Tibial nerve (tissue), 4 donors: ENCODE data around the gene GTF2H4. TPM values are rescaled to one million over a fixed set of nuclear protein-coding genes. Genes with fewer than 3 reads are reported as not detected.

Experiments used
- DNase-seq, 2 donors: peaks; one replicate each; pipeline ENCODE4 v3.0.0-alpha.2; 2019; ENCODE audit warnings: low spot score in 2 of 2
- H3K27ac ChIP-seq, 4 donors: fragments of 200-600 bp; sonication (generic) in 3 of 4; one replicate each; pipeline ENCODE4 v1.5.1; 2017 to 2019; ENCODE audit warnings: mild to moderate bottlenecking in 1 of 4
- H3K27me3 ChIP-seq, 2 donors: fragments of 200-600 bp; sonication (generic) in 1 of 2; one replicate each; pipeline versions ENCODE4 v1.5.1 to v1.6.0; 2017 to 2019
- H3K36me3 ChIP-seq, 3 donors: fragments of 200-600 bp; sonication (generic); one replicate each; pipeline ENCODE4 v1.5.1; 2018 to 2019
- H3K4me1 ChIP-seq, 4 donors: fragments of 200-600 bp; sonication (generic) in 3 of 4; one replicate each; pipeline ENCODE4 v1.5.1; 2017 to 2019
- H3K4me3 ChIP-seq, 4 donors: fragments of 200-600 bp; sonication (generic) in 3 of 4; one replicate each; pipeline ENCODE4 v1.5.1; 2017 to 2019; ENCODE audit warnings: mild to moderate bottlenecking in 1 of 4, moderate library complexity in 1 of 4
- H3K9me3 ChIP-seq, 4 donors: fragments of 200-600 bp; sonication (generic) in 3 of 4; one replicate each; pipeline ENCODE4 v1.5.1; 2017 to 2019
- EP300 ChIP-seq, 2 donors: sonication (generic); formaldehyde crosslinking; IDR thresholded peaks; one replicate each; pipeline ENCODE4 v1.6.1; 2017; ENCODE audit warnings: antibody characterized with exemption in 2 of 2, mild to moderate bottlenecking in 1 of 2
- POLR2A ChIP-seq, 2 donors: fragments of 450-650 bp; IDR thresholded peaks; one replicate each; pipeline ENCODE4 v1.6.1; 2017; ENCODE audit warnings: antibody characterized with exemption in 2 of 2, mild to moderate bottlenecking in 2 of 2, moderate library complexity in 2 of 2
- WGBS, 2 donors: methylation state at CpG; one replicate each; pipeline ENCODE4 v1.1.5; 2018; 5-methylcytosine and 5-hydroxymethylcytosine counted together
- total RNA-seq, 4 donors: library from RNA; depleted of rRNA; stranded (reverse); fragments of >200 nt; gene quantifications; one replicate each; pipeline ENCODE4 v1.1.0, GENCODE V29; 2016
- TF ChIP-seq, protein P1 (sequence below), 5 experiments: fragments of 200-600 bp in 3 of 5; fragments of 450-650 bp in 2 of 5; sonication (generic) in 3 of 5; IDR thresholded peaks; one replicate each; pipeline ENCODE4 v1.5.1; 2016 to 2019; ENCODE audit warnings: antibody characterized with exemption in 5 of 5, mild to moderate bottlenecking in 3 of 5, moderate library complexity in 2 of 5

The GTF2H4 gene
- total RNA-seq, 4 donors from 2014 or later: 2.2 to 25.2 (median 10.1) TPM

DNA sequence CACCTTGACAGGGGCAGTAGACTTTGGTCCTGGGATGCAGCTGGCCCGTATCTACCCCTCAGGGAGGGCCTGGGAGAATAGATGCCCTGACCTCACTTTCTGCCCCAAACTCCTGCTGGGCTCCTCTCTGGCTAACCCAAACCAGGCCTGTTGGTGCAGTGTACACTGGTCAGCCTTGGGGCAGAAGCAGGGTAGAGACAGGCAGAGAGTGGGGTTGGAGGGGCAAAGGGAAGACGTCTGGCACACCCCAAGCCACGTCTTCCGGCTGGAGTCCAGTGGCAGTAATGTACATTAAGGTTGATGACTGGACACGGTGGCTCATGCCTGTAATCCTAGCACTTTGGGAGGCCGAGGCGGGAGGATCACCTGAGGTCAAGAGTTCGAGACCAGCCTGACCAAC lies 14.3 kb upstream of the GTF2H4 start:
- Histone ChIP-seq H3K27me3 (no peaks in the 10 kb centered on the region), H3K4me1 (peaks cover 0 to 24% (median 9%) of the 10 kb centered on the region in 4 donors), H3K27ac (no peak overlapping the region), H3K36me3 (peaks cover 0 to 91% (median 8%) of the 10 kb centered on the region in 3 donors), H3K4me3 (no peak overlapping the region), H3K9me3 (no peaks in the 10 kb centered on the region)
- 84 to 88% methylated on average over 8 of the region's 8 CpGs for WGBS, 2 donors
- TF ChIP-seq, protein P1, sequence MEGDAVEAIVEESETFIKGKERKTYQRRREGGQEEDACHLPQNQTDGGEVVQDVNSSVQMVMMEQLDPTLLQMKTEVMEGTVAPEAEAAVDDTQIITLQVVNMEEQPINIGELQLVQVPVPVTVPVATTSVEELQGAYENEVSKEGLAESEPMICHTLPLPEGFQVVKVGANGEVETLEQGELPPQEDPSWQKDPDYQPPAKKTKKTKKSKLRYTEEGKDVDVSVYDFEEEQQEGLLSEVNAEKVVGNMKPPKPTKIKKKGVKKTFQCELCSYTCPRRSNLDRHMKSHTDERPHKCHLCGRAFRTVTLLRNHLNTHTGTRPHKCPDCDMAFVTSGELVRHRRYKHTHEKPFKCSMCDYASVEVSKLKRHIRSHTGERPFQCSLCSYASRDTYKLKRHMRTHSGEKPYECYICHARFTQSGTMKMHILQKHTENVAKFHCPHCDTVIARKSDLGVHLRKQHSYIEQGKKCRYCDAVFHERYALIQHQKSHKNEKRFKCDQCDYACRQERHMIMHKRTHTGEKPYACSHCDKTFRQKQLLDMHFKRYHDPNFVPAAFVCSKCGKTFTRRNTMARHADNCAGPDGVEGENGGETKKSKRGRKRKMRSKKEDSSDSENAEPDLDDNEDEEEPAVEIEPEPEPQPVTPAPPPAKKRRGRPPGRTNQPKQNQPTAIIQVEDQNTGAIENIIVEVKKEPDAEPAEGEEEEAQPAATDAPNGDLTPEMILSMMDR (IDR thresholded peaks at IDR 0.05): no peak
- TF ChIP-seq EP300 (IDR thresholded peaks at IDR 0.05): no peak
- TF ChIP-seq POLR2A (IDR thresholded peaks at IDR 0.05): no peak
- no peak for DNase-seq

DNA sequence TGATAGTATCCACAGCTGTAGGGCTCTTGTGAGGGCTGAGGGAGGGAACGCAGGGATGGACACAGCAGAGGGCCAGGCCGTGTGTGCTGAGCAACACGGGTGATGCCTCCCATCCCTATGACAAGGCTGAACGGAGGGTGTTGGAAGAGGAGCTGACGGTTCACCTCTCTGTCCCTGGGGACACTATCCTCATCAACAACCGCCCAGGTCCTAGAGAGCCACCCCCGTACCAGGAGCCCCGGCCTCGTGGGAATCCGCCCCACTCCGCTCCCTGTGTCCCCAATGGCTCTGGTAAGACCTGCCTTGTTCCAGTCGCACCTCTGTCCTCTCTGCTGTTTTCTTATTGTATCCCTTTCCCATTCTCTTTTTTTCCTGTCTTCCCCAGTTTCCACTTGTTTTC lies 13.6 kb upstream of the GTF2H4 start:
- peaks cover 0 to 17% (median 7%) of the 10 kb centered on the region in 4 donors for H3K4me1 ChIP-seq
- TF ChIP-seq, protein P1 (IDR thresholded peaks at IDR 0.05): no peak
- TF ChIP-seq EP300 (IDR thresholded peaks at IDR 0.05): no peak
- TF ChIP-seq POLR2A (IDR thresholded peaks at IDR 0.05): no peak
- H3K36me3 ChIP-seq: peaks cover 0 to 93% (median 11%) of the 10 kb centered on the region in 3 donors
- no peaks in the 10 kb centered on the region for H3K9me3 ChIP-seq
- WGBS, 2 donors: 81 to 90% methylated on average over 12 of the region's 12 CpGs
- H3K27me3 ChIP-seq: no peaks in the 10 kb centered on the region
- H3K27ac ChIP-seq: no peak overlapping the region
- no peak overlapping the region for H3K4me3 ChIP-seq
- DNase-seq: no peak

DNA sequence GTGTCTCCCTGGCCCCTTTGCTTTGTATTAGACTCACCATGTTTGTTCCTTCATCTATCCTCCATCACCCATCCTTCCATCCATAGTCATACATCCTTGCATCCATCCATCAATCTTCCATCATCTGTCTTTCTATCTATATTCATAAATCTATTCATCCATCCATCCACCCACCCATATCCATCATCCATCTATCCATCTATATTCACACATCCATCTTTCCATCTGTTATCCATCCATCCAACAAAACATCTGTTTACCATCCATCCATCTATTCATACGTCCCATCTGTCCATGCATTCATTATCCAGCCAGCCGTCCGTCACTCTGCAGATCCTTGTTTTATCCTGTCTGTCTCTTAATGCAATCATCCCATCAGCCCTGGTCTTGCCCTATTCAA lies 13.1 kb upstream of the GTF2H4 start:
- peaks cover 0 to 94% (median 8%) of the 10 kb centered on the region in 3 donors for H3K36me3 ChIP-seq

DNA sequence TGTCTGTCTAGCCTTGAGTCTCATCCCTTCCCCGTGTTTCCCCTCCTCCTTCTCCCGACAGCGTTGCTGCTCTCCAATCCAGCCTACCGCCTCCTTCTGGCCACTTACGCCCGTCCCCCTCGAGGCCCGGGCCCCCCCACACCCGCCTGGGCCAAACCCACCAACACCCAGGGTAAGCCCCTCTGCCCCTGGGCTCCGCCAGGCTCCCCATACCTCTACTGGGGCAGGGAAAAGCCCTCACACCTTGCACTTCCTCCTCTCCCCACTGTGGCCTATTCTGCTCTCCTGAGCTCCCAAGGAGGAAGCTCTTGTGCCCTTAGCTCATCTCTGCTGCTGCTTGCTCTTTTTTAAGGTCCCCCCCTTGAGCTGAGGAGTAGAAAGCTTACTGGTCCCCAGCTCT lies 12.7 kb upstream of the GTF2H4 start:
- peaks cover 0 to 8% (median 3%) of the 10 kb centered on the region in 4 donors for H3K4me1 ChIP-seq
- peaks cover 0 to 94% (median 8%) of the 10 kb centered on the region in 3 donors for H3K36me3 ChIP-seq
- TF ChIP-seq POLR2A (IDR thresholded peaks at IDR 0.05) (no peak), EP300 (IDR thresholded peaks at IDR 0.05) (no peak)
- TF ChIP-seq, protein P1 (IDR thresholded peaks at IDR 0.05): no peak
- H3K9me3 ChIP-seq: no peaks in the 10 kb centered on the region
- no peaks in the 10 kb centered on the region for H3K27me3 ChIP-seq
- no peak overlapping the region for H3K27ac ChIP-seq
- DNase-seq: no peak
- 79 to 82% methylated on average over 10 of the region's 10 CpGs for WGBS, 2 donors
- H3K4me3 ChIP-seq: no peak overlapping the region

More for the DNA sequence above, 13.1 kb upstream of the GTF2H4 start:
- no peaks in the 10 kb centered on the region for H3K27me3 ChIP-seq
- H3K9me3 ChIP-seq: no peaks in the 10 kb centered on the region
- TF ChIP-seq POLR2A (IDR thresholded peaks at IDR 0.05): no peak
- no peak for TF ChIP-seq EP300 (IDR thresholded peaks at IDR 0.05)
- TF ChIP-seq, protein P1 (IDR thresholded peaks at IDR 0.05): no peak
- peaks cover 0 to 12% (median 5%) of the 10 kb centered on the region in 4 donors for H3K4me1 ChIP-seq
- H3K4me3 ChIP-seq: no peak overlapping the region
- no peak overlapping the region for H3K27ac ChIP-seq
- no peak for DNase-seq
- 84 to 88% methylated on average over 3 of the region's 3 CpGs for WGBS, 2 donors

DNA sequence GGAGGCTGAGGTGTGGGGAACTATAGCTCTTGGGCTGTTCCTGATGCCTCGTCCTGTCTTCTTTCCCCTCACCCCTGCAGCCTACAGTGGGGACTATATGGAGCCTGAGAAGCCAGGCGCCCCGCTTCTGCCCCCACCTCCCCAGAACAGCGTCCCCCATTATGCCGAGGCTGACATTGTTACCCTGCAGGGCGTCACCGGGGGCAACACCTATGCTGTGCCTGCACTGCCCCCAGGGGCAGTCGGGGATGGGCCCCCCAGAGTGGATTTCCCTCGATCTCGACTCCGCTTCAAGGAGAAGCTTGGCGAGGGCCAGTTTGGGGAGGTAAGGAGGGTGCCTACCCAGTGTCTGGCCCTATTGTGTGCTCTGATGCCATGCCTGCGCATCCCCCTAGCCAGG lies 11.5 kb upstream of the GTF2H4 start:
- Histone ChIP-seq H3K4me3 (no peak overlapping the region), H3K9me3 (no peaks in the 10 kb centered on the region), H3K27me3 (no peaks in the 10 kb centered on the region), H3K27ac (no peak overlapping the region), H3K4me1 (no peaks in the 10 kb centered on the region), H3K36me3 (peaks cover 0 to 87% (median 8%) of the 10 kb centered on the region in 3 donors)
- no peak for DNase-seq
- 90 to 97% methylated on average over 13 of the region's 13 CpGs for WGBS, 2 donors
- TF ChIP-seq POLR2A (IDR thresholded peaks at IDR 0.05) (no peak), EP300 (IDR thresholded peaks at IDR 0.05) (no peak)
- TF ChIP-seq, protein P1 (IDR thresholded peaks at IDR 0.05): no peak
